GM23338 (cell line): ENCODE results near the gene KCNC2.

Experiments
- CREB1 ChIP-seq: fragments of 250-450 bp; sonication (Bioruptor Pico); IDR thresholded peaks from 2 replicates; pipeline ENCODE4 v1.5.0; 2020; ENCODE audit warnings: low read depth, mild to moderate bottlenecking, moderate library complexity
- CTCF ChIP-seq, 2 experiments: fragments of 200-600 bp in 1 of 2; sonication (generic) in 1 of 2; conservative IDR thresholded peaks; 2 replicates each; pipeline versions ENCODE4 v1.5.1 to v1.6.1; 2016 to 2017; ENCODE audit warnings: antibody characterized with exemption in 2 of 2, low read depth in 2 of 2, mild to moderate bottlenecking in 2 of 2, moderate library complexity in 1 of 2
- EZH2 ChIP-seq: fragments of 200-600 bp; sonication (generic); IDR thresholded peaks from one replicate; pipeline ENCODE4 v1.8.0; 2017; ENCODE audit warnings: antibody characterized with exemption, mild to moderate bottlenecking, low read depth; ENCODE audit not compliant: unreplicated experiment
- EZH2phosphoT487 ChIP-seq: fragments of 200-600 bp; sonication (generic); IDR thresholded peaks from one replicate; pipeline ENCODE4 v1.8.1; 2018; ENCODE audit warnings: antibody characterized with exemption; ENCODE audit not compliant: unreplicated experiment
- JUNB ChIP-seq: IDR thresholded peaks from one replicate; pipeline ENCODE4 v1.6.1; 2016; ENCODE audit warnings: antibody characterized with exemption; ENCODE audit not compliant: unreplicated experiment
- NANOG ChIP-seq: IDR thresholded peaks from 2 replicates; pipeline ENCODE4 v1.6.1; 2016; ENCODE audit warnings: antibody characterized with exemption, borderline replicate concordance
- POLR2AphosphoS5 ChIP-seq: IDR thresholded peaks from 2 replicates; pipeline ENCODE4 v1.6.1; 2016; ENCODE audit warnings: antibody characterized with exemption, low read depth
- REST ChIP-seq: IDR thresholded peaks from one replicate; pipeline ENCODE4 v1.6.1; 2018; ENCODE audit warnings: antibody characterized with exemption; ENCODE audit not compliant: unreplicated experiment
- STAT1 ChIP-seq: IDR thresholded peaks from one replicate; pipeline ENCODE4 v1.6.1; 2016; ENCODE audit warnings: antibody characterized with exemption; ENCODE audit not compliant: unreplicated experiment
- ZNF331 ChIP-seq: fragments of 250-450 bp; sonication (Bioruptor Pico); IDR thresholded peaks from 2 replicates; pipeline ENCODE4 v1.5.0; 2020; ENCODE audit warnings: low read depth, mild to moderate bottlenecking, moderate library complexity

- TF ChIP-seq STAT1 (no peak), CTCF (conservative IDR thresholded peaks at IDR 0.05; ENCODE audit: low read depth in 2 of 2) (no peak), JUNB (no peak), EZH2 (no peak), REST (no peak), CREB1 (CRISPR knock-in tag) (no peak), POLR2AphosphoS5 (no peak), EZH2phosphoT487 (no peak), ZNF331 (CRISPR knock-in tag) (no peak), NANOG (no peak)
Observed at GRCh38 chr12:75239987-75240386, 30.3 kb upstream of the KCNC2 start.
